Smooth muscle cell of the pulmonary artery (primary cell): ENCODE data around the gene UBE4A. TPM values are rescaled to one million over a fixed set of nuclear protein-coding genes. Genes with fewer than 3 reads are reported as not detected.

Experiments used
- total RNA-seq: library from RNA; depleted of rRNA; stranded (reverse); fragments of >200 nt; gene quantifications from 2 replicates; pipeline ENCODE4 v1.2.3, GENCODE V29; 2014

UBE4A gene, protein sequence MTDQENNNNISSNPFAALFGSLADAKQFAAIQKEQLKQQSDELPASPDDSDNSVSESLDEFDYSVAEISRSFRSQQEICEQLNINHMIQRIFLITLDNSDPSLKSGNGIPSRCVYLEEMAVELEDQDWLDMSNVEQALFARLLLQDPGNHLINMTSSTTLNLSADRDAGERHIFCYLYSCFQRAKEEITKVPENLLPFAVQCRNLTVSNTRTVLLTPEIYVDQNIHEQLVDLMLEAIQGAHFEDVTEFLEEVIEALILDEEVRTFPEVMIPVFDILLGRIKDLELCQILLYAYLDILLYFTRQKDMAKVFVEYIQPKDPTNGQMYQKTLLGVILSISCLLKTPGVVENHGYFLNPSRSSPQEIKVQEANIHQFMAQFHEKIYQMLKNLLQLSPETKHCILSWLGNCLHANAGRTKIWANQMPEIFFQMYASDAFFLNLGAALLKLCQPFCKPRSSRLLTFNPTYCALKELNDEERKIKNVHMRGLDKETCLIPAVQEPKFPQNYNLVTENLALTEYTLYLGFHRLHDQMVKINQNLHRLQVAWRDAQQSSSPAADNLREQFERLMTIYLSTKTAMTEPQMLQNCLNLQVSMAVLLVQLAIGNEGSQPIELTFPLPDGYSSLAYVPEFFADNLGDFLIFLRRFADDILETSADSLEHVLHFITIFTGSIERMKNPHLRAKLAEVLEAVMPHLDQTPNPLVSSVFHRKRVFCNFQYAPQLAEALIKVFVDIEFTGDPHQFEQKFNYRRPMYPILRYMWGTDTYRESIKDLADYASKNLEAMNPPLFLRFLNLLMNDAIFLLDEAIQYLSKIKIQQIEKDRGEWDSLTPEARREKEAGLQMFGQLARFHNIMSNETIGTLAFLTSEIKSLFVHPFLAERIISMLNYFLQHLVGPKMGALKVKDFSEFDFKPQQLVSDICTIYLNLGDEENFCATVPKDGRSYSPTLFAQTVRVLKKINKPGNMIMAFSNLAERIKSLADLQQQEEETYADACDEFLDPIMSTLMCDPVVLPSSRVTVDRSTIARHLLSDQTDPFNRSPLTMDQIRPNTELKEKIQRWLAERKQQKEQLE
- 36.8 and 40.5 TPM in 2 replicates for total RNA-seq

DNA sequence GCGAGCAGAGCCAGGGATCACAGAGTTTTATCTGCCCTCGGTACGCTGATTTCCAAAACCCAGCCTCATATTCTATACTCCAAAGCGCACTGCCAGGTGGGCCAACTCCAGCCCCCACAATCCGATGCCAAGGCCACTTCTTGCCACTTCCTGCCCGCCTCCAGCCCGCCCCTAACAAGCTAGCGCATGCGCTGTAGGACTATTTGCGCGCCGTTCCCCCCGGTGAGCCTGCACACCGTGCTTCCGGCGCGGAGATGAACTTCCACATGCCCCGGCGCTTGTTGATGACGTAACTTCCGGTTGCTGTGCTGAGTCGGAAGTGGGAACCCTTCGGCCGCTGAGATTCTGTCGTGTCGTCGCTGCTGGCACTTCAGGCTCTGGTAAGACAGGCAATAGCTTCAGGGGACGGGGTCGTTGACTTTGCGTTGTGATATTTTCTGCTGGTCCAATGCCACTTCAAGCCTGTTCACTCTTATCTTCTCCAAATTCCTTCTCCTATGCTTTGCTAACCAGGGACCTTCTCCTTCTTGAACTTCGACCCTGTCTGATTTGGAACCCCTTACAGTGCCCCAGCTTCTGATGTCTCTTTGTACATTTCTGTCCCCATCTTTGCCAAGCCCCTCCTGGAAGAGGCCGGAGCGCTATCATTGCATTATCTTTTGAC lies at the start of gene UBE4A:
TSS of gene UBE4A (plus strand) at position 306 of the 664 bp plus-strand sequence. CDS start 5,481 bp downstream, outside the sequence.

DNA sequence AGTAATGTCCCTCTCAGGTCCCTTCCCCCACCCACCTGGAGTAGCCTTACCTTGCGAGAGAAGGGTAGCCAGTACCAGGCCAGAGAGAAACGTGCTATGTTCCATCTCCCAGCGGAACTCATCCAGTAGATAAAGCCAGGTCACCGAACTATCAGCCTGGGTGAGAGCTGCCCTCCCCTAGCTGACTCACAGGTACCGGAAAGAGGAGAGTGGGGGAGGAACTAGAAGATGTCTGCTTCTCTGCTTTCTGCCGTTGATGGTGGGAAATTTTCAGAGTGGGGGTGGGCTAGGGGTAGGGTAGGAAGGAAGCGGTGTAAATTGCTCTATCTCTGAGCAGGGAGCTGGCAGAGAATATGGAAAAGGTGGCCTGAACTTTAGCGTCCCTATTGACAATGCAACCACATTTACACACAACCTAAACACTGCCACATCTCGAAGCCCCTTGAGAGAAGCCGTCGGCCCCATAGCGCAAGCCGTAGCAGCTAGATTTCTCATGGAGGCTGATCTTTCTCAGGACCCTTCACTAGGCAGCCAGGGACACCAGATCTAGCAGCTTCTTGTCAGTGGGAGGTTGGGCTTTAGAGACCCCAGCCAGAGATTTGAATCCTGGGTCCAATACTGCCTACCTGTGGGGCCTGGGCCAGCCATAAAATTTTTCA lies 16.8 kb upstream of the UBE4A start, which contains the start of gene CD3D:
TSS of gene CD3D (minus strand) at position 203 of the 659 bp plus-strand sequence. CDS start at position 105, 98 bp downstream.

DNA sequence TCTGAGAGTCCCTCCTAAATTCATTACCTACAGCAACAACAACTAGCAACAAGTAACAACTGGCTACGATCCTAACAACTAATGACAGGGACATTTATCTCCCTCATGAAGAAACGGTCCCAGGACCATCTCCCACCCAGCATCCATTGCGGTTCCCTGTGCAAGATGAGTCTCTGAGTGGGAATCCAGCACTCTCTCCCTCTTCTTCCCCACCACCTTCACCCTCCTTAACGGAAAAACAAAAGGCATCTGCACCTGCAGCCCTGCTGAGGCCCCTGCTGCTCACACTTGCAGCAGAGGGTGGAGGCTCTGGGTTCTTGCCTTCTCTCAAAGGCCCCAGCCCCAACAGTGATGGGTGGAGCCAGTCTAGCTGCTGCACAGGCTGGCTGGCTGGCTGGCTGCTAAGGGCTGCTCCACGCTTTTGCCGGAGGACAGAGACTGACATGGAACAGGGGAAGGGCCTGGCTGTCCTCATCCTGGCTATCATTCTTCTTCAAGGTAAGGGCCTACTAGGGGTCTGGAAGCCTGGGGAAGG lies 15.4 kb upstream of the UBE4A start, which contains the start of gene CD3G:
TSS of gene CD3G (plus strand) at position 364 of the 535 bp plus-strand sequence. CDS start at position 444, 80 bp downstream.

DNA sequence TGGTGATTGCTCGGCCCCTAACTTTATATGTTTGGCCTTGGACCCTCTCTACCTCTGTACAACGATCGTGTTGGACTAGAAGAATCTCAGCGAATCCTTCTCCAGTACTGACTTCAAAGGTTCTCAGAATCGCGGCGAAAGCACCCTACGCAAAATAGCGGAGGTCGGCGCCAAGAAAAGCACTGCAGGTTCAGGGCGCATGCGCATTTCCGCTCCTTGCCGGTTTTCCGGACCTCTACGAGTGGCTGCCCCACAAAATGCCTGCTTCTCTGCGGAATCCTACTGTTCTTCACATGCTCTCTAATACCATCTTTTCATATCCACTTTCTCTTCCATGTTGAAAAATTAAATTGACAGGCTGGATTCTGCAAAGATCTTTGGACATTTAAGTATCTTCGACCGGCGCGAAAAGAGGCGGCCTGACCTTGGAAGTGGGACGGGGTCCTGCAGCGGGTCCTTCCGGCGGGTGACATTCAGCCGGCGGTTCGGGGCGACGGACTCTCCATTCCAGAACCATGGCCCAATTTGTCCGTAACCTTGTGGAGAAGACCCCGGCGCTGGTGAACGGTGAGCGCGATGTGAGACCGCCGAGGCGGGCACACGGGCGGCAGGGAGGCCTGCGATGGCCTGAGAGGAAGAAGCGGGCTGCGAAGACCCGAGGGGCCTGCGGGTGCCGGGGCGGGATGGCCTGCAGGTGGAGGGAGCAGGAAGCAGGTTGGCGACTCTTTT lies 41.9 kb downstream of the UBE4A start, which contains the start of gene ATP5MG:
TSS of gene ATP5MG (plus strand) at position 456 of the 729 bp plus-strand sequence. CDS start at position 516, 60 bp downstream.

DNA sequence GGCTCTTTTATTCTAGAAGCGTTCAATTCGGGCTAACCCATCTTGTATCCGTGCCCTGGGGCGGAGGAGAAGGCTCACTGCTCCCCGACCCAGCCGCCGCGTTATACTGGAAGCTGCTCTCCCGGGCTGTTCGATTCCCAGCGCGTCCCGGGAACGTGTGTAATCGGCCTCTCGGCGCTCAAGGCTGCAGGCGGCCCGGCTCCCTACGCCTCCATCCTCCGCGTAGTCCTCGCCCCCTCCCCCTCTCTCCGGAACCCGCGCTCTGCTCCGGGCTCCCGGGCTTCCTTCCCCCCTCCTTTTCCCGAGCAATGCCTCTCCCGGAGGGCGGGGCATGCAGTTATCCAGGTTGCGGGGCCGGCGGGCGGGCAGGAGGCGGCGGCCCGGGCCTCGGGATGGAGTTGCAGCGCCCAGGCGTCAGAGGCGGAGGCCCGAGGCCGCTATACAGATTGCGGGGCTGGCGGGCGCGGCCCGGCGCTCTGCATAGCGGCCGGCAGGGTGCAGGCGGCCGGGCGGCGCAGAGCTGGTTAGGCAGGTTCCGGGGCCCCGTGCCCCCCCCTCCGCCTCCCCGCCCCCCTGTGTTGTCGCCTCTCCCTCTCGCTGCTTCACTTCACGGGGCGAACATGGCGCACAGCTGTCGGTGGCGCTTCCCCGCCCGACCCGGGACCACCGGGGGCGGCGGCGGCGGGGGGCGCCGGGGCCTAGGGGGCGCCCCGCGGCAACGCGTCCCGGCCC lies 76.7 kb downstream of the UBE4A start, which contains the start of gene KMT2A:
TSS of gene KMT2A (plus strand) at position 600 of the 732 bp plus-strand sequence. CDS start at position 621, 21 bp downstream.

Other genes with a start within 250 kb of the UBE4A start
- gene SCN4B, start 206.8 kb upstream of the UBE4A start, total RNA-seq: 0.07 TPM in 1 of 2 replicates, not detected in the other
- gene SCN2B, start 183.0 kb upstream of the UBE4A start, total RNA-seq: 0.03 and 0.13 TPM in 2 replicates
- not detected in 2 replicates for gene JAML, start 134.6 kb upstream of the UBE4A start, total RNA-seq
- gene MPZL3, start 107.2 kb upstream of the UBE4A start, total RNA-seq: 0.59 and 1.7 TPM in 2 replicates
- 0.07 and 0.56 TPM in 2 replicates for gene MPZL2, start 95.3 kb upstream of the UBE4A start, total RNA-seq
- not detected in 2 replicates for gene CD3E, start 54.9 kb upstream of the UBE4A start, total RNA-seq
- gene CD3D, start 16.9 kb upstream of the UBE4A start, total RNA-seq: not detected in 2 replicates
- gene CD3G, start 15.3 kb upstream of the UBE4A start, total RNA-seq: not detected in 2 replicates
- 26.4 and 37.3 TPM in 2 replicates for gene ATP5MG, start 42.0 kb downstream of the UBE4A start, total RNA-seq
- gene KMT2A, start 76.9 kb downstream of the UBE4A start, total RNA-seq: 55.1 and 57.6 TPM in 2 replicates
- gene TTC36, start 167.9 kb downstream of the UBE4A start, total RNA-seq: 1.3 and 2.1 TPM in 2 replicates
- 16.1 and 28.1 TPM in 2 replicates for gene TMEM25, start 171.6 kb downstream of the UBE4A start, total RNA-seq
- gene IFT46, start 206.3 kb downstream of the UBE4A start, total RNA-seq: 17.7 and 22.6 TPM in 2 replicates
- gene ARCN1, start 212.8 kb downstream of the UBE4A start, total RNA-seq: 165 and 189 TPM in 2 replicates
- gene PHLDB1, start 248.0 kb downstream of the UBE4A start, total RNA-seq: 157 and 161 TPM in 2 replicates